H1 (cell line): ENCODE measurements around the gene VIM. TPM values are rescaled to one million over a fixed set of nuclear protein-coding genes. Genes with fewer than 3 reads are reported as not detected.

Source experiments
- CTCF ChIA-PET: fragments of 300-600 bp; sonication (Branson Sonifier 250); formaldehyde crosslinking; loops from one replicate; lab custom pipeline; 2021; ENCODE audit not compliant: partially characterized antibody; lab: Charles Lee
- POLR2A ChIA-PET: fragments of 300-600 bp; sonication (Branson Sonifier 250); formaldehyde crosslinking; loops from one replicate; lab custom pipeline; 2021; ENCODE audit warnings: inconsistent platforms; ENCODE audit not compliant: partially characterized antibody; lab: Charles Lee
- DNase-seq, 2 experiments: peaks; one replicate each; pipeline versions ENCODE4 v3.0.0 to v3.0.0-alpha.2; 2010 to 2022; ENCODE audit warnings: low spot score in 2 of 2, low read depth in 1 of 2, mixed read lengths in 1 of 2
- FAIRE-seq: peaks from 2 replicates; lab custom pipeline; 2011; peaks lifted over from hg19 to GRCh38; lab: Jason Lieb, UNC
- H2AFZ ChIP-seq: 2 replicates; pipeline ENCODE4 v1.8.1; 2012; ENCODE audit warnings: low read length, inconsistent platforms
- H2AK5ac ChIP-seq: 2 replicates; pipeline ENCODE4 v1.6.1; 2013; ENCODE audit warnings: low read depth, low read length
- H2BK120ac ChIP-seq: replicated peaks from 2 replicates; pipeline ENCODE3; 2013; ENCODE audit warnings: low read depth, low read length, inconsistent platforms
- H2BK12ac ChIP-seq: 2 replicates; pipeline ENCODE4 v1.6.1; 2013; ENCODE audit warnings: low read depth, low read length
- H2BK15ac ChIP-seq: 2 replicates; pipeline ENCODE4 v1.6.1; 2013; ENCODE audit warnings: low read length
- H2BK20ac ChIP-seq: 2 replicates; pipeline ENCODE4 v1.6.1; 2013; ENCODE audit warnings: low read length
- H2BK5ac ChIP-seq: 2 replicates; pipeline ENCODE4 v1.6.1; 2013; ENCODE audit warnings: low read depth, low read length
- H3K14ac ChIP-seq: 2 replicates; pipeline ENCODE4 v1.6.1; 2013; ENCODE audit warnings: inconsistent platforms; ENCODE audit not compliant: insufficient read length
- H3K18ac ChIP-seq: 2 replicates; pipeline ENCODE4 v1.6.1; 2013; ENCODE audit warnings: low read length; ENCODE audit errors: extremely low read depth
- H3K23ac ChIP-seq: 2 replicates; pipeline ENCODE4 v1.6.1; 2013; ENCODE audit warnings: inconsistent platforms; ENCODE audit not compliant: insufficient read length
- H3K23me2 ChIP-seq: 2 replicates; pipeline ENCODE4 v1.6.1; 2013; ENCODE audit warnings: low read depth, low read length
- H3K27ac ChIP-seq: 2 replicates; pipeline ENCODE4 v1.6.1; 2011; ENCODE audit warnings: low read depth, low read length, inconsistent platforms
- H3K27me3 ChIP-seq, 4 experiments: replicated peaks in 1 of 4; 1 replicate in 1 of 4; 2 replicates in 3 of 4; pipeline versions ENCODE4 v1.6.1 to v1.8.1; 2011 to 2013; ENCODE audit warnings: low read length in 3 of 4, mild to moderate bottlenecking in 3 of 4, inconsistent platforms in 2 of 4, mixed read lengths in 2 of 4, moderate library complexity in 1 of 4; ENCODE audit not compliant: control insufficient read depth in 3 of 4, insufficient read depth in 3 of 4; ENCODE audit errors: extremely low read depth in 1 of 4
- H3K36me3 ChIP-seq, 4 experiments: 2 replicates each; pipeline versions ENCODE4 v1.6.1 to v1.8.1; 2011 to 2013; ENCODE audit warnings: mild to moderate bottlenecking in 4 of 4, low read length in 3 of 4, moderate library complexity in 2 of 4, control low read depth in 1 of 4, inconsistent platforms in 1 of 4; ENCODE audit not compliant: insufficient read depth in 4 of 4, control insufficient read depth in 2 of 4
- H3K4ac ChIP-seq: replicated peaks from 2 replicates; pipeline ENCODE3; 2013; ENCODE audit warnings: low read length, low read depth, mixed read lengths, inconsistent platforms; ENCODE audit not compliant: insufficient read length
- H3K4me1 ChIP-seq, 4 experiments: replicated peaks in 1 of 4; 1 replicate in 1 of 4; 2 replicates in 3 of 4; pipeline versions ENCODE4 v1.6.1 to v1.8.1; 2011 to 2013; ENCODE audit warnings: low read length in 3 of 4, inconsistent platforms in 2 of 4, mixed read lengths in 1 of 4; ENCODE audit not compliant: insufficient read depth in 4 of 4, control insufficient read depth in 3 of 4
- H3K4me2 ChIP-seq, 2 experiments: 2 replicates each; pipeline versions ENCODE4 v1.6.1 to v1.8.1; 2011 to 2013; ENCODE audit warnings: low read depth in 2 of 2, low read length in 2 of 2, control low read depth in 1 of 2, inconsistent platforms in 1 of 2, mild to moderate bottlenecking in 1 of 2; ENCODE audit not compliant: insufficient read depth in 1 of 2
- H3K4me3 ChIP-seq, 4 experiments: fragments of 200-600, 300-600 bp in 1 of 4; sonication (generic), shearing (Covaris generic), sonication (Bioruptor Twin) in 1 of 4; 2 replicates each; pipeline versions ENCODE4 v1.5.1 to v1.8.1; 2011 to 2016; ENCODE audit warnings: low read length in 4 of 4, low read depth in 3 of 4, control low read depth in 2 of 4, inconsistent platforms in 2 of 4, mild to moderate bottlenecking in 2 of 4, mixed read lengths in 1 of 4, moderate library complexity in 1 of 4; ENCODE audit not compliant: insufficient read depth in 2 of 4; ENCODE audit errors: extremely low read depth in 1 of 4
- H3K56ac ChIP-seq: replicated peaks from 2 replicates; pipeline ENCODE3; 2013; ENCODE audit warnings: low read depth, mild to moderate bottlenecking, mixed read lengths, low read length, inconsistent platforms; ENCODE audit not compliant: insufficient read length
- H3K79me1 ChIP-seq: 2 replicates; pipeline ENCODE4 v1.6.1; 2013; ENCODE audit warnings: low read depth, low read length, control low read depth
- H3K79me2 ChIP-seq, 2 experiments: 2 replicates each; pipeline versions ENCODE4 v1.6.1 to v1.8.1; 2012 to 2013; ENCODE audit warnings: low read length in 2 of 2, mild to moderate bottlenecking in 2 of 2, inconsistent platforms in 1 of 2; ENCODE audit not compliant: insufficient read depth in 2 of 2, control insufficient read depth in 1 of 2
- H3K9ac ChIP-seq, 4 experiments: replicated peaks in 1 of 4; 1 replicate in 1 of 4; 2 replicates in 3 of 4; pipeline versions ENCODE4 v1.6.1 to v1.8.1; 2011 to 2013; ENCODE audit warnings: low read depth in 3 of 4, low read length in 3 of 4, control low read depth in 2 of 4, mild to moderate bottlenecking in 2 of 4, moderate library complexity in 2 of 4, inconsistent platforms in 1 of 4; ENCODE audit errors: extremely low read depth in 1 of 4
- H3K9me3 ChIP-seq, 2 experiments: 2 replicates each; pipeline versions ENCODE4 v1.6.1 to v1.8.1; 2012 to 2013; ENCODE audit warnings: mild to moderate bottlenecking in 2 of 2, moderate library complexity in 2 of 2, control low read depth in 1 of 2, inconsistent platforms in 1 of 2, low read depth in 1 of 2, low read length in 1 of 2, mixed read lengths in 1 of 2; ENCODE audit not compliant: insufficient read depth in 2 of 2
- H4K20me1 ChIP-seq, 2 experiments: replicated peaks in 1 of 2; 2 replicates each; pipeline versions ENCODE3 to v1.8.1; 2011 to 2013; ENCODE audit warnings: inconsistent platforms in 2 of 2, low read length in 2 of 2, mild to moderate bottlenecking in 1 of 2; ENCODE audit not compliant: insufficient read depth in 2 of 2, control insufficient read depth in 1 of 2
- H4K5ac ChIP-seq: 2 replicates; pipeline ENCODE4 v1.6.1; 2013; ENCODE audit warnings: low read length, low read depth, mixed read lengths, inconsistent platforms; ENCODE audit not compliant: insufficient read length
- H4K8ac ChIP-seq: 2 replicates; pipeline ENCODE4 v1.8.0; 2013; ENCODE audit warnings: mild to moderate bottlenecking, moderate library complexity, low read length, inconsistent platforms; ENCODE audit not compliant: insufficient read depth; ENCODE audit errors: extremely low read depth
- H4K91ac ChIP-seq: replicated peaks from 2 replicates; pipeline ENCODE3; 2013; ENCODE audit warnings: low read length, mixed read lengths, inconsistent platforms; ENCODE audit not compliant: insufficient read length
- WGBS, 2 experiments: shearing (Covaris generic) in 1 of 2; methylation state at CpG; one replicate each; pipeline versions ENCODE4 v1.1.6 to v1.1.7; 2013 to 2015; ENCODE audit warnings: low lambda C conversion rate in 2 of 2, mixed read lengths in 2 of 2, inconsistent platforms in 1 of 2, low coverage in 1 of 2, missing lambda C conversion rate in 1 of 2; ENCODE audit not compliant: insufficient replicate concordance in 2 of 2, insufficient coverage in 1 of 2, insufficient read length in 1 of 2; ENCODE audit errors: extremely low coverage in 1 of 2, missing lambda C conversion rate in 1 of 2; 5-methylcytosine and 5-hydroxymethylcytosine counted together
- polyA plus RNA-seq, 7 experiments: library from polyadenylated mRNA; depleted of rRNA in 3 of 7; stranded (reverse) in 5 of 7; unstranded in 2 of 7; fragments of >200 nt in 5 of 7; fragments of 200-250 nt in 2 of 7; gene quantifications; 1 replicate in 5 of 7; 2 replicates in 1 of 7; 4 replicates in 1 of 7; pipeline versions ENCODE4 v1.2.1 to v1.2.3, GENCODE V29; 2011 to 2013; ENCODE audit warnings: missing spikeins in 2 of 7, mixed read lengths in 2 of 7
- total RNA-seq: library from RNA; stranded (reverse); fragmentation: NEBNext Ultra II Directional; extraction: Animal tissue kit (Norgen Biotek cat#: 25700); gene quantifications from 2 replicates; pipeline ENCODE4 v1.2.1, GENCODE V29; 2021
- TF ChIP-seq, protein P1 (sequence below): IDR thresholded peaks from 2 replicates; pipeline ENCODE4 v1.6.1; 2011; ENCODE audit warnings: low read depth, mild to moderate bottlenecking, low read length; ENCODE audit not compliant: insufficient read depth

The VIM gene
- total and polyA plus RNA-seq, 2 of the 8 experiments (the other 6 are each of a cell fraction or from before 2014, with no cell fraction given) = 347 to 372 TPM

DNA sequence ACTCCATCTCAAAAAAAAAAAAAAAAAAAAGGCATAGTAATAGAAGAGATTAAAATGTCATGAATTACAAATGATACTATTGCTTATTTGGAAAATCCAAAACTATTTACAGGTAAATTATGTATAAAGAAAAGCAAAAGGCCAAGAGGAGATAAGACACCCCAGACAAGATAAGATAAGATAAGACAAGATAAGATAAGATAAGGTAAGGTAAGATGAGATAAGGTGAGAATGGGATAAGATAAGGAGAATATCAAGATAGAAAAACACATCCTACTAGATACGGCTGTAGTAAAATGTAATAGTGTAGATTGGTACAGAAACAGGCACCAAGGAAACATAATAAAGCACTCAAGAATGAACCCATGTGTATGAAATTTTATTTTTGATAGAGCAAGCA is 20.9 kb downstream of the VIM start:
- H3K27me3 ChIP-seq = no peaks in the 10 kb centered on the region
- H3K23ac ChIP-seq = no peak overlapping the region
- H2AK5ac ChIP-seq = no peak overlapping the region
- H3K36me3 ChIP-seq = no peaks in the 10 kb centered on the region
- no peak overlapping the region for H3K9ac ChIP-seq
- no peak overlapping the region for H3K4me2 ChIP-seq
- H2BK120ac ChIP-seq = no peak overlapping the region
- H2BK12ac ChIP-seq = no peak overlapping the region
- POLR2A ChIA-PET = no interaction called here
- H3K4me3 ChIP-seq = no peak overlapping the region
- H3K9me3 ChIP-seq = peaks cover 0 to 6% of the 10 kb centered on the region in 2 experiments; a peak in 2 of 4 replicates
- H2AFZ ChIP-seq = no peak overlapping the region
- H2BK20ac ChIP-seq = no peak overlapping the region
- H3K56ac ChIP-seq = no peak overlapping the region
- no peak for FAIRE-seq
- DNase-seq = no peak
- no peak overlapping the region for H3K14ac ChIP-seq
- no peaks in the 10 kb centered on the region for H3K4me1 ChIP-seq
- H4K5ac ChIP-seq = no peak overlapping the region
- no peak overlapping the region for H3K4ac ChIP-seq
- H3K23me2 ChIP-seq = no peaks in the 10 kb centered on the region
- TF ChIP-seq, protein P1, sequence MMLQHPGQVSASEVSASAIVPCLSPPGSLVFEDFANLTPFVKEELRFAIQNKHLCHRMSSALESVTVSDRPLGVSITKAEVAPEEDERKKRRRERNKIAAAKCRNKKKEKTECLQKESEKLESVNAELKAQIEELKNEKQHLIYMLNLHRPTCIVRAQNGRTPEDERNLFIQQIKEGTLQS = no peak
- no peak overlapping the region for H4K91ac ChIP-seq
- H2BK5ac ChIP-seq = no peak overlapping the region
- no peak overlapping the region for H4K8ac ChIP-seq
- CTCF ChIA-PET = interaction anchor here (0.7 kb wide), 1 partner anchor 10 kb away, joined by 3 read pairs; no protein-coding TSS in a partner anchor
- no peaks in the 10 kb centered on the region for H4K20me1 ChIP-seq
- H3K79me1 ChIP-seq = no peaks in the 10 kb centered on the region
- H3K18ac ChIP-seq = no peak overlapping the region
- no peak overlapping the region for H3K27ac ChIP-seq
- no peak overlapping the region for H2BK15ac ChIP-seq
- WGBS, 2 experiments = 87% methylated on average over 1 of the region's 1 CpG; no CpG with 5 or more reads in 1 of the 2 experiments
- no peaks in the 10 kb centered on the region for H3K79me2 ChIP-seq
